CD14-positive monocyte (primary cell): ENCODE data around the gene POLK. TPM values are rescaled to one million over a fixed set of nuclear protein-coding genes. Genes with fewer than 3 reads are reported as not detected.

ENCODE experiments used
- DNase-seq, 3 donors: peaks; one replicate each; pipeline ENCODE4 v3.0.0-alpha.2; 2011 to 2022
- H2AFZ ChIP-seq: 2 replicates; pipeline ENCODE4 v1.6.0; 2012; ENCODE audit warnings: mild to moderate bottlenecking, low read depth, low read length, inconsistent platforms; ENCODE audit not compliant: insufficient read depth, poor library complexity, severe bottlenecking
- H3K27ac ChIP-seq, 2 donors: 1 replicate in 1 of 2; 2 replicates in 1 of 2; pipeline ENCODE4 v1.5.1; 2012 to 2013; ENCODE audit warnings: low read length in 2 of 2, control low read depth in 1 of 2, inconsistent platforms in 1 of 2, low read depth in 1 of 2, mild to moderate bottlenecking in 1 of 2
- H3K27me3 ChIP-seq, 2 donors: one replicate each; pipeline versions ENCODE4 v1.6.0 to v1.6.1; 2011 to 2013; ENCODE audit warnings: low read length in 2 of 2; ENCODE audit not compliant: control insufficient read depth in 2 of 2, insufficient read depth in 2 of 2
- H3K36me3 ChIP-seq, 2 donors: replicated peaks in 1 of 2; 1 replicate in 1 of 2; 2 replicates in 1 of 2; pipeline versions ENCODE4 v1.5.1 to v1.6.1; 2012 to 2013; ENCODE audit warnings: low read length in 2 of 2, control low read depth in 1 of 2, inconsistent platforms in 1 of 2, mild to moderate bottlenecking in 1 of 2; ENCODE audit not compliant: insufficient read depth in 2 of 2, control insufficient read depth in 1 of 2
- H3K4me1 ChIP-seq, 2 donors: 1 replicate in 1 of 2; 2 replicates in 1 of 2; pipeline versions ENCODE4 v1.5.1 to v1.6.1; 2012 to 2013; ENCODE audit warnings: low read length in 2 of 2, control low read depth in 1 of 2, inconsistent platforms in 1 of 2, mild to moderate bottlenecking in 1 of 2, moderate library complexity in 1 of 2; ENCODE audit not compliant: insufficient read depth in 2 of 2, control insufficient read depth in 1 of 2
- H3K4me2 ChIP-seq: replicated peaks from 2 replicates; pipeline ENCODE3; 2012; ENCODE audit warnings: low read length, moderate library complexity, mild to moderate bottlenecking; ENCODE audit not compliant: poor library complexity, severe bottlenecking; ENCODE audit errors: extremely low read depth
- H3K4me3 ChIP-seq, 3 experiments: fragments of 200-600 bp in 1 of 3; sonication (generic) in 1 of 3; replicated peaks in 1 of 3; 1 replicate in 2 of 3; 2 replicates in 1 of 3; pipeline ENCODE4 v1.5.1; 2011 to 2013; ENCODE audit warnings: low read length in 3 of 3, mild to moderate bottlenecking in 3 of 3, control low read depth in 2 of 3, low read depth in 2 of 3, inconsistent platforms in 1 of 3, moderate library complexity in 1 of 3
- H3K79me2 ChIP-seq: 2 replicates; pipeline ENCODE4 v1.6.0; 2012; ENCODE audit warnings: mild to moderate bottlenecking, control low read depth, inconsistent platforms, low read length, moderate library complexity; ENCODE audit not compliant: insufficient read depth
- H3K9ac ChIP-seq: 2 replicates; pipeline ENCODE4 v1.6.0; 2017; ENCODE audit warnings: low read length, mild to moderate bottlenecking; ENCODE audit not compliant: insufficient read depth, poor library complexity, severe bottlenecking
- H3K9me3 ChIP-seq, 2 donors: replicated peaks in 1 of 2; 1 replicate in 1 of 2; 2 replicates in 1 of 2; pipeline versions ENCODE4 v1.5.1 to v1.6.1; 2012 to 2013; ENCODE audit warnings: low read length in 2 of 2, control low read depth in 1 of 2; ENCODE audit not compliant: control insufficient read depth in 1 of 2, insufficient read depth in 1 of 2
- H4K20me1 ChIP-seq: 2 replicates; pipeline ENCODE4 v1.6.0; 2012; ENCODE audit warnings: mild to moderate bottlenecking, low read length, control low read depth, moderate library complexity; ENCODE audit not compliant: insufficient read depth
- H3K27ac Mint-ChIP-seq, 7 donors: one replicate each; pipeline ENCODE4 v1.8.0; 2020; ENCODE audit warnings: mild to moderate bottlenecking in 7 of 7, mixed read lengths in 7 of 7, moderate library complexity in 6 of 7, inconsistent platforms in 2 of 7
- H3K27me3 Mint-ChIP-seq, 3 donors: one replicate each; pipeline ENCODE4 v1.8.0; 2021 to 2022; ENCODE audit warnings: low read depth in 3 of 3, mild to moderate bottlenecking in 3 of 3, mixed read lengths in 3 of 3, moderate library complexity in 3 of 3, inconsistent platforms in 1 of 3
- H3K36me3 Mint-ChIP-seq, 2 donors: one replicate each; pipeline ENCODE4 v1.8.0; 2020; ENCODE audit warnings: mixed read lengths in 2 of 2, inconsistent platforms in 1 of 2, mild to moderate bottlenecking in 1 of 2
- H3K4me1 Mint-ChIP-seq: one replicate; pipeline ENCODE4 v1.8.0; 2020; ENCODE audit warnings: mild to moderate bottlenecking, mixed read lengths
- H3K4me3 Mint-ChIP-seq, 2 donors: one replicate each; pipeline ENCODE4 v1.8.0; 2020; ENCODE audit warnings: mild to moderate bottlenecking in 2 of 2, mixed read lengths in 2 of 2, moderate library complexity in 1 of 2
- H3K9me3 Mint-ChIP-seq, 7 donors: one replicate each; pipeline ENCODE4 v1.8.0; 2020 to 2022; ENCODE audit warnings: mixed read lengths in 7 of 7, mild to moderate bottlenecking in 6 of 7, moderate library complexity in 6 of 7, inconsistent platforms in 2 of 7
- WGBS: methylation state at CpG from one replicate; pipeline ENCODE4 v1.1.5; 2013; ENCODE audit warnings: missing lambda C conversion rate; ENCODE audit not compliant: insufficient coverage; 5-methylcytosine and 5-hydroxymethylcytosine counted together
- intact Hi-C, 2 donors: fragments of 100-400 bp; cut with micrococcal nuclease; formaldehyde crosslinking; loops; one replicate each; pipeline versions ENCODE4 v1.15.0 to v1.15.1; 2023
- polyA plus RNA-seq, 3 donors: library from polyadenylated mRNA; depleted of rRNA in 1 of 3; unstranded in 2 of 3; stranded (reverse) in 1 of 3; fragments of 300-500 nt in 2 of 3; fragments of >200 nt in 1 of 3; fragmentation: Illumina TruSeq in 2 of 3; gene quantifications; 1 replicate in 2 of 3; 2 replicates in 1 of 3; pipeline ENCODE4 v1.2.3, GENCODE V29; 2012 to 2021
- TF ChIP-seq, protein P1 (sequence below): fragments of 200-600 bp; IDR thresholded peaks from one replicate; pipeline ENCODE4 v1.8.0; 2022; ENCODE audit warnings: antibody characterized with exemption, mild to moderate bottlenecking

POLK gene
- polyA plus RNA-seq, 3 donors: 18.1 to 27.2 (median 22.3) TPM

DNA sequence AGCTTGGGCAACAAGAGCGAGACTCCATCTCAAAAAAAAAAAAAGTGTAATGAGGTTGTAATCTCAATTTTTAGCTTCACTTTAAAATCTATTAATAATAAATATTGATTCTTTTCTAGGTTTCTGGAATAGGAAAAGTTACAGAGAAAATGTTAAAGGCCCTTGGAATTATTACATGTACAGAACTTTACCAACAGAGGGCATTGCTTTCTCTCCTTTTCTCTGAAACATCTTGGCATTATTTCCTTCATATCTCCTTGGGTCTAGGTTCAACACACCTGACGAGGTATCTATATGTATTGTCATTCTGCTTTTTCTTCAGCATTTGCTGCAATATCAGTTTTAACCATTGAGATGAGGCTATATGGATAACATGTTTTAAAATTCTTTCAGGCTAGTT lies 73.0 kb downstream of the POLK start:
- H3K36me3 Mint-ChIP-seq: peaks cover 46 to 48% of the 10 kb centered on the region in 2 donors
- no peak overlapping the region for H3K4me3 ChIP-seq
- no peaks in the 10 kb centered on the region for H4K20me1 ChIP-seq
- H2AFZ ChIP-seq: no peak overlapping the region
- peaks cover 54 to 88% of the 10 kb centered on the region in 2 donors for H3K36me3 ChIP-seq
- TF ChIP-seq, protein P1, sequence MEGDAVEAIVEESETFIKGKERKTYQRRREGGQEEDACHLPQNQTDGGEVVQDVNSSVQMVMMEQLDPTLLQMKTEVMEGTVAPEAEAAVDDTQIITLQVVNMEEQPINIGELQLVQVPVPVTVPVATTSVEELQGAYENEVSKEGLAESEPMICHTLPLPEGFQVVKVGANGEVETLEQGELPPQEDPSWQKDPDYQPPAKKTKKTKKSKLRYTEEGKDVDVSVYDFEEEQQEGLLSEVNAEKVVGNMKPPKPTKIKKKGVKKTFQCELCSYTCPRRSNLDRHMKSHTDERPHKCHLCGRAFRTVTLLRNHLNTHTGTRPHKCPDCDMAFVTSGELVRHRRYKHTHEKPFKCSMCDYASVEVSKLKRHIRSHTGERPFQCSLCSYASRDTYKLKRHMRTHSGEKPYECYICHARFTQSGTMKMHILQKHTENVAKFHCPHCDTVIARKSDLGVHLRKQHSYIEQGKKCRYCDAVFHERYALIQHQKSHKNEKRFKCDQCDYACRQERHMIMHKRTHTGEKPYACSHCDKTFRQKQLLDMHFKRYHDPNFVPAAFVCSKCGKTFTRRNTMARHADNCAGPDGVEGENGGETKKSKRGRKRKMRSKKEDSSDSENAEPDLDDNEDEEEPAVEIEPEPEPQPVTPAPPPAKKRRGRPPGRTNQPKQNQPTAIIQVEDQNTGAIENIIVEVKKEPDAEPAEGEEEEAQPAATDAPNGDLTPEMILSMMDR: peak; percentile 26
- no peak overlapping the region for H3K27ac Mint-ChIP-seq
- intact Hi-C loops: no loop called here
- H3K4me1 ChIP-seq: no peaks in the 10 kb centered on the region
- H3K27me3 ChIP-seq: no peaks in the 10 kb centered on the region
- H3K4me2 ChIP-seq: no peak overlapping the region
- H3K4me3 Mint-ChIP-seq: no peak overlapping the region
- no peaks in the 10 kb centered on the region for H3K27me3 Mint-ChIP-seq
- H3K27ac ChIP-seq: no peak overlapping the region
- no peaks in the 10 kb centered on the region for H3K9me3 ChIP-seq
- no peaks in the 10 kb centered on the region for H3K4me1 Mint-ChIP-seq
- H3K79me2 ChIP-seq: no peaks in the 10 kb centered on the region
- no CpG with 5 or more reads among the region's 2 CpGs for WGBS
- peaks cover 0 to 2% (median 0%) of the 10 kb centered on the region in 7 donors for H3K9me3 Mint-ChIP-seq
- no peak overlapping the region for H3K9ac ChIP-seq
- no peak for DNase-seq

DNA sequence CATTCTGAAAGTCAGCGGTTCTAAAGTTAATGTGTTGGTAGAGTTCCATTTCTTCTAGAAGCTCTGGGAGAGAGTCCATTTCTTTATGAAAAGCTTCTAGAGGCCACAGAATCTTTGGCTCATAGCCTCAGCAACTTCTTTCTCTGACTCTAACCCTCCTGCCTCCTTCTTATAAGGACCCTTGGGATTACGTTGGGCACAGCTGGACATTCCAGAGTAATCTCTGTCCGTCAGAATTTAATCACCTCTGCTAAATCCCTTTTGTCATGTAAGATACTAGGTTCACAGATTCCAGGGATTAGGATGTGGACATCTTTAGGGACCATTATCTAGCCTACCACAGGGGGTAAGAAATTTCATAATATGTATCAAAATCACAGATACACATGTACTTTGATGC lies 77.0 kb downstream of the POLK start:
- peaks cover 57 to 58% of the 10 kb centered on the region in 2 donors for H3K36me3 Mint-ChIP-seq
- Histone ChIP-seq H2AFZ (no peak overlapping the region), H3K9ac (no peak overlapping the region), H3K4me1 (no peaks in the 10 kb centered on the region), H4K20me1 (no peaks in the 10 kb centered on the region), H3K4me3 (no peak overlapping the region), H3K27me3 (no peaks in the 10 kb centered on the region), H3K4me2 (no peak overlapping the region), H3K9me3 (no peaks in the 10 kb centered on the region), H3K36me3 (peaks cover 64 to 94% of the 10 kb centered on the region in 2 donors), H3K27ac (no peak overlapping the region), H3K79me2 (no peaks in the 10 kb centered on the region)
- no peak for DNase-seq
- no peaks in the 10 kb centered on the region for H3K9me3 Mint-ChIP-seq
- H3K4me1 Mint-ChIP-seq: no peaks in the 10 kb centered on the region
- H3K4me3 Mint-ChIP-seq: no peak overlapping the region
- TF ChIP-seq, protein P1: no peak
- intact Hi-C loops: no loop called here
- peaks cover 0 to 1% (median 0%) of the 10 kb centered on the region in 3 donors for H3K27me3 Mint-ChIP-seq
- H3K27ac Mint-ChIP-seq: no peak overlapping the region
- WGBS: no CpG with 5 or more reads among the region's 3 CpGs
